ENCODE measurements around the gene STXBP6.

DNA sequence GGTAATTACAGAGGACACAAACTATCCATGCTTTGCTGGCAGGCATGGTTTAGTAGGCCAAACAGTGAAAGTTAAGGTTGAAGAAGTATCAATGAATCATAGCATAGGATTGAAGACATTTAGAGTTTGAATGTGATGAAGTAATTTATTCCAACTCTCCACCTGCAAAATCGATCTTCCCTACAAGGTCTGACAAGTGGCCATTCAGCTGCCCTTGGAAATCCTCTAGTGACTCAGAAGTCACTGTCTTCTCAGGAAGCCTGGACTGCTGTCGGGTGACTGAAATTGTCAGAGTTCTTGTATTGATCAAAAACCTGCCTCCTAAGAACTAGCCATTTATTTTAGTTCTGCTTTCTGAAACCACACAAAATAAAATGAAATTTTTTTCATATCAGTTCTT is 17.7 kb upstream of the STXBP6 start:
- TF ChIP-seq CTCF (IDR thresholded peaks at IDR 0.05 in 4 of 5, conservative IDR thresholded peaks at IDR 0.05 in 1 of 5) = no peak
- TF ChIP-seq POLR2A (IDR thresholded peaks at IDR 0.05) = no peak
